ENCODE data around the gene TOPORS. TPM values are rescaled to one million over a fixed set of nuclear protein-coding genes. Genes with fewer than 3 reads are reported as not detected.

The TOPORS gene
- polyA plus RNA-seq, 3 donors = 5.9 to 12.9 (median 9.2) TPM

- H3K9me3 ChIP-seq (replicated peaks in 1 of 2; ENCODE audit: control insufficient read depth in 1 of 2, insufficient read depth in 1 of 2, low read length in 2 of 2) = no peaks in the 10 kb centered on the region
- no peaks in the 10 kb centered on the region for H3K27me3 ChIP-seq (ENCODE audit: control insufficient read depth in 2 of 2, insufficient read depth in 2 of 2, low read length in 2 of 2)
- no peak for TF ChIP-seq CTCF (IDR thresholded peaks at IDR 0.05)
- no peak overlapping the region for H3K9ac ChIP-seq (ENCODE audit: insufficient read depth, low read length, poor library complexity, severe bottlenecking)
- peaks cover 0 to 1% of the 10 kb centered on the region in 2 donors for H3K36me3 ChIP-seq (replicated peaks in 1 of 2; ENCODE audit: control insufficient read depth in 1 of 2, insufficient read depth in 2 of 2, low read length in 2 of 2)
- no peak overlapping the region for H3K27ac ChIP-seq (ENCODE audit: low read depth in 1 of 2, low read length in 2 of 2)
- H3K27me3 Mint-ChIP-seq (ENCODE audit: low read depth in 3 of 3) = peaks cover 0 to 3% (median 0%) of the 10 kb centered on the region in 3 donors
- no CpG with 5 or more reads among the region's 1 CpG for WGBS (ENCODE audit: insufficient coverage)
- H3K79me2 ChIP-seq (ENCODE audit: insufficient read depth, low read length) = peaks cover 45% of the 10 kb centered on the region
- H3K27ac Mint-ChIP-seq = no peak overlapping the region
- intact Hi-C loops (cut with micrococcal nuclease) = loop anchor here in 1 of 2 donors (10.0 kb wide), 1 partner anchor 51 kb away; the partner anchor contains the start of gene NDUFB6
- peaks cover 46% of the 10 kb centered on the region for H4K20me1 ChIP-seq (ENCODE audit: insufficient read depth, low read length)
- peak overlapping the region; percentile 88 for H3K4me2 ChIP-seq (replicated peaks; ENCODE audit: extremely low read depth, low read length, poor library complexity, severe bottlenecking)
- H3K4me3 Mint-ChIP-seq = peak overlapping the region in 1 of 2 donors; percentile 98
- peaks cover 20 to 29% of the 10 kb centered on the region in 2 donors for H3K4me1 ChIP-seq (ENCODE audit: control insufficient read depth in 1 of 2, insufficient read depth in 2 of 2, low read length in 2 of 2)
- peaks cover 10 to 17% of the 10 kb centered on the region in 2 donors for H3K36me3 Mint-ChIP-seq
- no peak for DNase-seq
- peaks cover 42% of the 10 kb centered on the region for H3K4me1 Mint-ChIP-seq
- H3K9me3 Mint-ChIP-seq = peaks cover 0 to 7% (median 3%) of the 10 kb centered on the region in 7 donors
- H2AFZ ChIP-seq (ENCODE audit: insufficient read depth, low read depth, low read length, poor library complexity, severe bottlenecking) = no peak overlapping the region
- H3K4me3 ChIP-seq (replicated peaks in 1 of 3; ENCODE audit: low read depth in 2 of 3, low read length in 3 of 3) = peak overlapping the region in 1 of 3 experiments; percentile 5
Observed at GRCh38 chr9:32523910-32524309, 28.5 kb downstream of the TOPORS start.

GRCh38 chr9:32518276-32518675 lies 34.1 kb downstream of the TOPORS start:
- WGBS (ENCODE audit: insufficient coverage) = no CpG with 5 or more reads among the region's 1 CpG
- peaks cover 0 to 3% of the 10 kb centered on the region in 2 donors for H3K9me3 ChIP-seq (replicated peaks in 1 of 2; ENCODE audit: control insufficient read depth in 1 of 2, insufficient read depth in 1 of 2, low read length in 2 of 2)
- Mint-ChIP-seq H3K4me1 (peaks cover 9% of the 10 kb centered on the region), H3K27ac (no peak overlapping the region), H3K9me3 (peaks cover 2 to 22% (median 9%) of the 10 kb centered on the region in 7 donors), H3K4me3 (no peak overlapping the region), H3K27me3 (ENCODE audit: low read depth in 3 of 3) (peaks cover 0 to under 1% (median 0%) of the 10 kb centered on the region in 3 donors), H3K36me3 (peaks cover 16 to 21% of the 10 kb centered on the region in 2 donors)
- no peak overlapping the region for H2AFZ ChIP-seq (ENCODE audit: insufficient read depth, low read depth, low read length, poor library complexity, severe bottlenecking)
- H3K4me2 ChIP-seq (replicated peaks; ENCODE audit: extremely low read depth, low read length, poor library complexity, severe bottlenecking) = no peak overlapping the region
- no peak for DNase-seq
- H3K9ac ChIP-seq (ENCODE audit: insufficient read depth, low read length, poor library complexity, severe bottlenecking) = no peak overlapping the region
- no peaks in the 10 kb centered on the region for H3K27me3 ChIP-seq (ENCODE audit: control insufficient read depth in 2 of 2, insufficient read depth in 2 of 2, low read length in 2 of 2)
- H3K36me3 ChIP-seq (replicated peaks in 1 of 2; ENCODE audit: control insufficient read depth in 1 of 2, insufficient read depth in 2 of 2, low read length in 2 of 2) = peaks cover 0 to 14% of the 10 kb centered on the region in 2 donors
- H3K4me1 ChIP-seq (ENCODE audit: control insufficient read depth in 1 of 2, insufficient read depth in 2 of 2, low read length in 2 of 2) = no peaks in the 10 kb centered on the region
- no peak overlapping the region for H3K27ac ChIP-seq (ENCODE audit: low read depth in 1 of 2, low read length in 2 of 2)
- intact Hi-C loops (cut with micrococcal nuclease) = no loop called here
- peaks cover 64% of the 10 kb centered on the region for H4K20me1 ChIP-seq (ENCODE audit: insufficient read depth, low read length)
- peaks cover 18% of the 10 kb centered on the region for H3K79me2 ChIP-seq (ENCODE audit: insufficient read depth, low read length)
- H3K4me3 ChIP-seq (replicated peaks in 1 of 3; ENCODE audit: low read depth in 2 of 3, low read length in 3 of 3) = no peak overlapping the region
- TF ChIP-seq CTCF (IDR thresholded peaks at IDR 0.05) = no peak
